ENCODE results near the gene IQSEC2.

IQSEC2 gene

DNA sequence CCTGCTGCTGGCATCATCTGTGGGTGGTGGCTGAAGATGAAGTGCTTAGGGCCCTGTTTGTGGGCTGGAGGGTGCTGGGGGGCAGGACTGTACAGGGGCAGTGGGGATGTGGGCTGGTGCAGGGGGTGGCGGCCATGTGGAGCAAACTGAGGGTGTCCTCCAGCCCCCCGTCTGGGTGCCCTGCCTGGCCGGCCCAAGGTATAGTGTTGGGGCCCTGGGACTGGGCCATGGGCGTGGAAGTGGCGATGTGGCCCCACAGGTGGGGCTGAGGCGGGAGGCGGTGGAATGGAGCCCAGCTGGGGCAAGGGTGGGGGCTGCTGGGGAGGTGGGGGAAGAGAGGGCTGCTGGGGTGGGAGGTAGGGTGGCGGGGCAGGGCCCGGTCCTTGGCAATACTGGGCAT, 46.9 kb downstream of the IQSEC2 start:
- TF ChIP-seq, protein P1, sequence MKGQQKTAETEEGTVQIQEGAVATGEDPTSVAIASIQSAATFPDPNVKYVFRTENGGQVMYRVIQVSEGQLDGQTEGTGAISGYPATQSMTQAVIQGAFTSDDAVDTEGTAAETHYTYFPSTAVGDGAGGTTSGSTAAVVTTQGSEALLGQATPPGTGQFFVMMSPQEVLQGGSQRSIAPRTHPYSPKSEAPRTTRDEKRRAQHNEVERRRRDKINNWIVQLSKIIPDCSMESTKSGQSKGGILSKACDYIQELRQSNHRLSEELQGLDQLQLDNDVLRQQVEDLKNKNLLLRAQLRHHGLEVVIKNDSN (IDR thresholded peaks at IDR 0.05): no peak
- TF ChIP-seq TEAD4 (IDR thresholded peaks at IDR 0.05) (no peak), EP300 (IDR thresholded peaks at IDR 0.05; ENCODE audit: borderline replicate concordance) (no peak), YY1 (IDR thresholded peaks at IDR 0.05; ENCODE audit: low read depth) (no peak), TAF1 (IDR thresholded peaks at IDR 0.05; ENCODE audit: low read depth) (no peak), CREB1 (IDR thresholded peaks at IDR 0.05; ENCODE audit: low read depth) (no peak), TCF12 (IDR thresholded peaks at IDR 0.05; ENCODE audit: low read depth) (no peak), RAD21 (IDR thresholded peaks at IDR 0.05; ENCODE audit: low read depth) (no peak), EGR1 (IDR thresholded peaks at IDR 0.05) (no peak), CEBPB (IDR thresholded peaks at IDR 0.05) (no peak)
- TF ChIP-seq, protein P2, sequence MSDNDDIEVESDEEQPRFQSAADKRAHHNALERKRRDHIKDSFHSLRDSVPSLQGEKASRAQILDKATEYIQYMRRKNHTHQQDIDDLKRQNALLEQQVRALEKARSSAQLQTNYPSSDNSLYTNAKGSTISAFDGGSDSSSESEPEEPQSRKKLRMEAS (IDR thresholded peaks at IDR 0.05): no peak
- TF ChIP-seq, protein P3, sequence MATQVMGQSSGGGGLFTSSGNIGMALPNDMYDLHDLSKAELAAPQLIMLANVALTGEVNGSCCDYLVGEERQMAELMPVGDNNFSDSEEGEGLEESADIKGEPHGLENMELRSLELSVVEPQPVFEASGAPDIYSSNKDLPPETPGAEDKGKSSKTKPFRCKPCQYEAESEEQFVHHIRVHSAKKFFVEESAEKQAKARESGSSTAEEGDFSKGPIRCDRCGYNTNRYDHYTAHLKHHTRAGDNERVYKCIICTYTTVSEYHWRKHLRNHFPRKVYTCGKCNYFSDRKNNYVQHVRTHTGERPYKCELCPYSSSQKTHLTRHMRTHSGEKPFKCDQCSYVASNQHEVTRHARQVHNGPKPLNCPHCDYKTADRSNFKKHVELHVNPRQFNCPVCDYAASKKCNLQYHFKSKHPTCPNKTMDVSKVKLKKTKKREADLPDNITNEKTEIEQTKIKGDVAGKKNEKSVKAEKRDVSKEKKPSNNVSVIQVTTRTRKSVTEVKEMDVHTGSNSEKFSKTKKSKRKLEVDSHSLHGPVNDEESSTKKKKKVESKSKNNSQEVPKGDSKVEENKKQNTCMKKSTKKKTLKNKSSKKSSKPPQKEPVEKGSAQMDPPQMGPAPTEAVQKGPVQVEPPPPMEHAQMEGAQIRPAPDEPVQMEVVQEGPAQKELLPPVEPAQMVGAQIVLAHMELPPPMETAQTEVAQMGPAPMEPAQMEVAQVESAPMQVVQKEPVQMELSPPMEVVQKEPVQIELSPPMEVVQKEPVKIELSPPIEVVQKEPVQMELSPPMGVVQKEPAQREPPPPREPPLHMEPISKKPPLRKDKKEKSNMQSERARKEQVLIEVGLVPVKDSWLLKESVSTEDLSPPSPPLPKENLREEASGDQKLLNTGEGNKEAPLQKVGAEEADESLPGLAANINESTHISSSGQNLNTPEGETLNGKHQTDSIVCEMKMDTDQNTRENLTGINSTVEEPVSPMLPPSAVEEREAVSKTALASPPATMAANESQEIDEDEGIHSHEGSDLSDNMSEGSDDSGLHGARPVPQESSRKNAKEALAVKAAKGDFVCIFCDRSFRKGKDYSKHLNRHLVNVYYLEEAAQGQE (IDR thresholded peaks at IDR 0.05; ENCODE audit: low read depth): no peak

DNA sequence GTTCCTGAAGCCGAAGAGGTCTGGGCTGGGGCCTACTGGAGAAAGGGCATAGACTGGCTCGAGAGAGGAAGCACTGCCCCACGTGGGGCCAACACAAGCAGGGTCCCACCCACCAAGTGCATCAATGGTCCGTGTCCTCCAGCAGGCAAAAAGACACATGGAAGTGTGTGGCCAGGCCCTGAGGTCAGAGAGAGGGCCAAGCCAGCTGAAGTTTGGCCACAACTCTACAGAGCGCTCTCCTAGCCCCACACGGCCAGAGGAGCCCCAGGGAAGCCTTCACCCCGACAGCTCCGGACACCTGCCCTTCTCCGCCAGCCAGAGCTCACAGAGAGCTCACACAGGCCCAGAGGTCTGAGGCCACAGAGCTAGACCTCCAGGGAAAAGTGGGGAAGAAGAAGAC, 47.8 kb downstream of the IQSEC2 start:
- TF ChIP-seq FOXM1 (IDR thresholded peaks at IDR 0.05; ENCODE audit: borderline replicate concordance, low read depth): no peak
- TF ChIP-seq, protein P2 (IDR thresholded peaks at IDR 0.05): no peak
- TF ChIP-seq RAD21 (IDR thresholded peaks at IDR 0.05; ENCODE audit: low read depth): no peak
- TF ChIP-seq TEAD4 (IDR thresholded peaks at IDR 0.05): no peak
- TF ChIP-seq CEBPB (IDR thresholded peaks at IDR 0.05): no peak
- no peak for TF ChIP-seq TCF12 (IDR thresholded peaks at IDR 0.05; ENCODE audit: low read depth)
- TF ChIP-seq YY1 (IDR thresholded peaks at IDR 0.05; ENCODE audit: low read depth): no peak
- no peak for TF ChIP-seq TAF1 (IDR thresholded peaks at IDR 0.05; ENCODE audit: low read depth)
- no peak for TF ChIP-seq NFIC (IDR thresholded peaks at IDR 0.05)
- TF ChIP-seq, protein P1 (IDR thresholded peaks at IDR 0.05): no peak
- TF ChIP-seq ZBTB7A (IDR thresholded peaks at IDR 0.05; ENCODE audit: low read depth): no peak
- no peak for TF ChIP-seq EGR1 (IDR thresholded peaks at IDR 0.05)
- no peak for TF ChIP-seq CREB1 (IDR thresholded peaks at IDR 0.05; ENCODE audit: low read depth)
- TF ChIP-seq, protein P3 (IDR thresholded peaks at IDR 0.05; ENCODE audit: low read depth): no peak
- TF ChIP-seq EP300 (IDR thresholded peaks at IDR 0.05; ENCODE audit: borderline replicate concordance): no peak

DNA sequence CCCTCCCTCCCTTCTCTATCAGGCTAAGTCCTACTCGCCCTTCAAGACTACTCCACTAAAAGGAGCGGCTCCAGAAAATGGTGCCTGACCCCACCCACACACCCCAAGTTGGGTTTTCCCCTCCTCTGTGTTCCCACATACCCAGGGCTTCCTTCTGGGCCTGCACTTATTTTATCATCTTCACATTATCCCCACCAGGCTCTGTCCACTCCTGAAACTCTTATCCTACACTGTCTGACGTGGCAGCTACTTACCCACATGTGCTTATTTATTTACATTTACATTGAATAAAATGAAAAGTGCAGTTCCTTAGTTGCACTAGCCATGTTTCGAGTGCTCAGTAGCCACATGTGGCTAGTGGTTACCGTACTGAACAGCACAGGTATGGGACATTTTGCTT, 51.3 kb downstream of the IQSEC2 start:
- TF ChIP-seq, protein P3 (IDR thresholded peaks at IDR 0.05; ENCODE audit: low read depth): no peak
- TF ChIP-seq FOXM1 (IDR thresholded peaks at IDR 0.05; ENCODE audit: borderline replicate concordance, low read depth) (no peak), CREB1 (IDR thresholded peaks at IDR 0.05; ENCODE audit: low read depth) (no peak), YY1 (IDR thresholded peaks at IDR 0.05; ENCODE audit: low read depth) (no peak)

DNA sequence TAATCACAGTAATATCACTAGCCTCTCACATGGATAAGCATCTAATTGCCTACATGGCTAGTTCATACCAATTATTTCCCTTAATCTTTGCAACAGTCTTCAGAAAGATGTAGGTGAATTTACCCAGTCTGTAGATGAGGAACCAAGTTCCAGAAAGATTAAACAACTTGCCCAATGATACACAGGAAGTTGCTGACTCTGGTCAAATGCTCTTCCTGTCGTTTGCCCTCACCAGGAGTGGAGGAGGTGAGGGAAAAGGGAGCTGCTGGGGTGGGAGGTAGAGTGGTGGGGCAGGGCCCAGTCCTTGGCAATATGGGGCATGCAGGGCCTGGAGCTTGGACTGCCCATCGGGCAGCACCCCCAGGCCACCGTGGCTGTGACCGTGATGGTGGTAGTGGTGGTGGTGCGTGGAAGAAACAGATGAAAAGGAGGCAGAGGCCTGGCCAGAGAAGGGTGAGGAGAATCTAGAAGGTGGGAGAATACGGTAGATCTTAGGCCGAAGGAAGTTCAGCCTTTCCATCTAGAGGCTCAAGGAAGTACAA, 54.1 kb downstream of the IQSEC2 start:
- TF ChIP-seq CREB1 (IDR thresholded peaks at IDR 0.05; ENCODE audit: low read depth) (no peak), CEBPB (IDR thresholded peaks at IDR 0.05) (no peak), NFIC (IDR thresholded peaks at IDR 0.05) (no peak), TAF1 (IDR thresholded peaks at IDR 0.05; ENCODE audit: low read depth) (no peak), TEAD4 (IDR thresholded peaks at IDR 0.05) (no peak), RAD21 (IDR thresholded peaks at IDR 0.05; ENCODE audit: low read depth) (no peak), YY1 (IDR thresholded peaks at IDR 0.05; ENCODE audit: low read depth) (no peak), FOXM1 (IDR thresholded peaks at IDR 0.05; ENCODE audit: borderline replicate concordance, low read depth) (no peak), TCF12 (IDR thresholded peaks at IDR 0.05; ENCODE audit: low read depth) (no peak)
- TF ChIP-seq, protein P2 (IDR thresholded peaks at IDR 0.05): no peak
- TF ChIP-seq, protein P1 (IDR thresholded peaks at IDR 0.05): no peak
